Panc1 (cell line): ENCODE data around the gene UBE2L3. TPM values are rescaled to one million over a fixed set of nuclear protein-coding genes. Genes with fewer than 3 reads are reported as not detected.

Experiments used
- ATAC-seq: fragments of 200-7000 bp; cut with Tn5 transposase; 2 replicates; pipeline ENCODE4 v1.9.1; 2020; ENCODE audit warnings: mild to moderate bottlenecking, moderate library complexity
- BruUV-seq: library from RNA; stranded (reverse); fragments of 400-500 nt; replicated peaks from 2 replicates; lab custom pipeline; 2021; lab: Mats Ljungman, UMichigan
- CTCF ChIA-PET: fragments of 300-600 bp; sonication (Branson Sonifier 250); formaldehyde crosslinking; loops from one replicate; lab custom pipeline; 2022; ENCODE audit warnings: antibody characterized with exemption; lab: Charles Lee
- POLR2A ChIA-PET: fragments of 300-600 bp; sonication (Branson Sonifier 250); formaldehyde crosslinking; loops from one replicate; lab custom pipeline; 2022; ENCODE audit warnings: antibody characterized with exemption; lab: Charles Lee
- DNase-seq: peaks from one replicate; pipeline ENCODE4 v3.0.0-alpha.2; 2010; ENCODE audit warnings: low read depth, low spot score
- H3K27ac ChIP-seq: 2 replicates; pipeline ENCODE4 v1.5.1; 2011; ENCODE audit warnings: mild to moderate bottlenecking, low read length, inconsistent platforms
- H3K27me3 ChIP-seq: fragments of 200-500 bp; sonication (Bioruptor generic); 2 replicates; pipeline ENCODE4 v1.6.0; 2014; ENCODE audit warnings: low read length, inconsistent platforms; ENCODE audit not compliant: control insufficient read depth, insufficient read depth
- H3K36me3 ChIP-seq: fragments of 200-500 bp; sonication (Bioruptor generic); 2 replicates; pipeline ENCODE4 v1.5.1; 2014; ENCODE audit warnings: inconsistent platforms, mild to moderate bottlenecking, low read length, moderate library complexity; ENCODE audit not compliant: control insufficient read depth, insufficient read depth
- H3K4me1 ChIP-seq: 2 replicates; pipeline ENCODE4 v1.5.1; 2011; ENCODE audit warnings: inconsistent platforms, mild to moderate bottlenecking, low read length, moderate library complexity; ENCODE audit not compliant: control insufficient read depth, insufficient read depth
- H3K4me3 ChIP-seq, 2 experiments: 2 replicates each; pipeline ENCODE4 v1.5.1; 2011 to 2012; ENCODE audit warnings: low read depth in 2 of 2, low read length in 2 of 2, mild to moderate bottlenecking in 2 of 2, inconsistent platforms in 1 of 2, moderate library complexity in 1 of 2
- H3K9me3 ChIP-seq: fragments of 200-500 bp; sonication (Bioruptor generic); 2 replicates; pipeline ENCODE4 v1.5.1; 2014; ENCODE audit warnings: low read depth, mild to moderate bottlenecking, inconsistent platforms, low read length, moderate library complexity; ENCODE audit not compliant: control insufficient read depth, insufficient read depth
- CTCF ChIP-seq: fragments of 450-650 bp; IDR thresholded peaks from 2 replicates; pipeline ENCODE4 v1.5.1; 2017; ENCODE audit warnings: mild to moderate bottlenecking
- POLR2AphosphoS5 ChIP-seq: IDR thresholded peaks from 2 replicates; pipeline ENCODE4 v1.6.1; 2012; ENCODE audit warnings: mild to moderate bottlenecking, low read depth, low read length, moderate library complexity
- REST ChIP-seq, 2 experiments: IDR thresholded peaks; 2 replicates each; pipeline ENCODE4 v1.6.1; 2011 to 2012; ENCODE audit warnings: low read depth in 2 of 2, control low read depth in 1 of 2, low read length in 1 of 2, mild to moderate bottlenecking in 1 of 2, moderate library complexity in 1 of 2; ENCODE audit not compliant: insufficient read depth in 1 of 2
- SIN3A ChIP-seq: IDR thresholded peaks from 2 replicates; pipeline ENCODE4 v1.6.1; 2012; ENCODE audit warnings: low read depth, mild to moderate bottlenecking, low read length, moderate library complexity, borderline replicate concordance; ENCODE audit not compliant: insufficient read depth
- TCF7L2 ChIP-seq: IDR thresholded peaks from 2 replicates; pipeline ENCODE4 v1.6.1; 2011; ENCODE audit warnings: mild to moderate bottlenecking, low read depth, low read length, inconsistent platforms
- in situ Hi-C: cut with HindIII; loops from 2 replicates; pipeline ENCODE4 v1.10.0; 2016; ENCODE audit warnings: low sequenced_read_pairs, low pct_unique_long_range_greater_than_20kb
- intact Hi-C: fragments of 100-400 bp; cut with micrococcal nuclease; formaldehyde crosslinking; loops from one replicate; pipeline ENCODE4 v1.10.0; 2022; ENCODE audit not compliant: unreplicated experiment
- total RNA-seq: library from RNA; stranded (reverse); gene quantifications from one replicate; pipeline ENCODE4 v1.2.1, GENCODE V29; 2021; ENCODE audit not compliant: unreplicated experiment

UBE2L3 gene
- total RNA-seq, 1 experiment from 2014 or later, result 51.1 TPM

- ChIA-PET CTCF (no interaction called here), POLR2A (no interaction called here)
- Histone ChIP-seq H3K9me3 (no peaks in the 10 kb centered on the region), H3K4me1 (peaks cover 8% of the 10 kb centered on the region; the same call in 1 of the 2 replicates), H3K27me3 (no peaks in the 10 kb centered on the region), H3K4me3 (no peak overlapping the region), H3K27ac (no peak overlapping the region), H3K36me3 (peaks cover 2% of the 10 kb centered on the region; the same call in 1 of the 2 replicates)
- intact Hi-C loops (no loop called here), in situ Hi-C loops (no loop called here)
- DNase-seq (no peak), ATAC-seq (no peak)
- no TSS peak for BruUV-seq
- TF ChIP-seq REST (IDR thresholded peaks at IDR 0.05; ENCODE audit: insufficient read depth in 1 of 2, low read depth in 2 of 2, low read length in 1 of 2) (no peak), POLR2AphosphoS5 (no peak), TCF7L2 (no peak), CTCF (no peak), SIN3A (no peak)
Observed at GRCh38 chr22:21587803-21588611, 20.5 kb downstream of the UBE2L3 start.

GRCh38 chr22:21589396-21589795 is 21.9 kb downstream of the UBE2L3 start:
- DNase-seq (no peak), ATAC-seq (no peak)
- no TSS peak for BruUV-seq
- Histone ChIP-seq H3K27me3 (no peaks in the 10 kb centered on the region), H3K27ac (no peak overlapping the region), H3K36me3 (peaks cover 2% of the 10 kb centered on the region; the same call in 1 of the 2 replicates), H3K4me3 (no peak overlapping the region), H3K9me3 (no peaks in the 10 kb centered on the region), H3K4me1 (peaks cover 8% of the 10 kb centered on the region; the same call in 1 of the 2 replicates)
- in situ Hi-C loops, result no loop called here
- TF ChIP-seq CTCF, result no peak
- TF ChIP-seq TCF7L2, result no peak
- TF ChIP-seq POLR2AphosphoS5, result no peak
- TF ChIP-seq SIN3A, result no peak
- TF ChIP-seq REST (IDR thresholded peaks at IDR 0.05; ENCODE audit: insufficient read depth in 1 of 2, low read depth in 2 of 2, low read length in 1 of 2), result no peak
- ChIA-PET POLR2A (interaction anchor here (0.7 kb wide), 1 partner anchor 9 kb away, joined by 7 read pairs; no protein-coding TSS in a partner anchor), CTCF (no interaction called here)
- intact Hi-C loops, result no loop called here
